SK-N-SH (cell line): ENCODE results near the gene ZC3H4. TPM values are rescaled to one million over a fixed set of nuclear protein-coding genes. Genes with fewer than 3 reads are reported as not detected.
A peak's percentile ranks its signal among the peaks of the same experiment; 100 is the strongest.

Source experiments
- CTCF ChIA-PET: fragments of 300-600, 350-600 bp; formaldehyde crosslinking; extraction: SDS; loops from one replicate; lab custom pipeline; 2021; lab: Yijun Ruan, JAX
- POLR2A ChIA-PET: fragments of 350-600 bp; sonication (Branson Sonifier 250); formaldehyde crosslinking; extraction: SDS; loops from one replicate; lab custom pipeline; 2020; ENCODE audit warnings: antibody characterized with exemption, inconsistent platforms; lab: Yijun Ruan, JAX
- DNase-seq: peaks from one replicate; pipeline ENCODE4 v3.0.0; 2012
- H2AFZ ChIP-seq: fragments of 200-600 bp; sonication (generic); 2 replicates; pipeline ENCODE4 v1.8.1; 2016; ENCODE audit warnings: antibody characterized with exemption, mild to moderate bottlenecking, low read depth
- H3F3A ChIP-seq: fragments of 200-600 bp; sonication (generic); replicated peaks from 2 replicates; pipeline ENCODE3; 2016; ENCODE audit warnings: antibody characterized with exemption, mild to moderate bottlenecking; ENCODE audit not compliant: insufficient read depth
- H3K27ac ChIP-seq, 2 experiments: fragments of 200-500 bp in 1 of 2; fragments of 200-600 bp in 1 of 2; sonication (Bioruptor generic) in 1 of 2; sonication (generic), shearing (Covaris generic) in 1 of 2; 2 replicates each; pipeline versions ENCODE4 v1.5.1 to v1.6.1; 2014 to 2016; ENCODE audit warnings: low read depth in 2 of 2, inconsistent platforms in 1 of 2, low read length in 1 of 2, mild to moderate bottlenecking in 1 of 2, mixed read lengths in 1 of 2
- H3K27me3 ChIP-seq: fragments of 200-600 bp; sonication (generic), shearing (Covaris generic); 2 replicates; pipeline ENCODE4 v1.6.1; 2016; ENCODE audit warnings: mixed run types; ENCODE audit not compliant: insufficient read depth
- H3K36me3 ChIP-seq, 2 experiments: fragments of 200-500 bp in 1 of 2; fragments of 200-600 bp in 1 of 2; sonication (Bioruptor generic) in 1 of 2; sonication (generic) in 1 of 2; replicated peaks in 1 of 2; 2 replicates each; pipeline versions ENCODE3 to v1.5.1; 2014 to 2016; ENCODE audit warnings: low read length in 1 of 2, mild to moderate bottlenecking in 1 of 2; ENCODE audit not compliant: insufficient read depth in 2 of 2, control insufficient read depth in 1 of 2
- H3K4me1 ChIP-seq, 2 experiments: fragments of 200-500 bp in 1 of 2; fragments of 200-600 bp in 1 of 2; sonication (Bioruptor generic) in 1 of 2; sonication (generic), shearing (Covaris generic) in 1 of 2; 2 replicates each; pipeline versions ENCODE4 v1.5.1 to v1.6.1; 2014 to 2016; ENCODE audit warnings: low read depth in 1 of 2, low read length in 1 of 2, mixed run types in 1 of 2; ENCODE audit not compliant: insufficient read depth in 2 of 2, control insufficient read depth in 1 of 2
- H3K4me2 ChIP-seq: fragments of 200-600 bp; sonication (generic), shearing (Covaris generic); 2 replicates; pipeline ENCODE4 v1.6.1; 2017; ENCODE audit warnings: mixed run types
- H3K4me3 ChIP-seq, 2 experiments: fragments of 200-500 bp in 1 of 2; fragments of 200-600 bp in 1 of 2; sonication (Bioruptor generic) in 1 of 2; sonication (generic), shearing (Covaris generic) in 1 of 2; 2 replicates each; pipeline versions ENCODE4 v1.5.1 to v1.8.1; 2014 to 2016; ENCODE audit warnings: low read depth in 2 of 2, inconsistent platforms in 1 of 2, low read length in 1 of 2, mild to moderate bottlenecking in 1 of 2, mixed read lengths in 1 of 2, moderate library complexity in 1 of 2
- H3K79me2 ChIP-seq: fragments of 200-600 bp; sonication (generic); 2 replicates; pipeline ENCODE4 v1.8.1; 2017; ENCODE audit warnings: mild to moderate bottlenecking; ENCODE audit not compliant: insufficient read depth
- H3K9ac ChIP-seq: fragments of 200-600 bp; sonication (generic); 2 replicates; pipeline ENCODE4 v1.6.1; 2017; ENCODE audit warnings: mixed run types
- H3K9me2 ChIP-seq: fragments of 200-600 bp; sonication (generic); 2 replicates; pipeline ENCODE4 v1.6.1; 2017; ENCODE audit warnings: mixed run types
- H3K9me3 ChIP-seq: fragments of 200-600 bp; sonication (generic); 2 replicates; pipeline ENCODE4 v1.6.1; 2017; ENCODE audit warnings: mixed run types, mild to moderate bottlenecking, moderate library complexity
- H4K20me1 ChIP-seq: fragments of 200-600 bp; sonication (generic); 2 replicates; pipeline ENCODE4 v1.6.1; 2017; ENCODE audit warnings: mild to moderate bottlenecking, mixed run types; ENCODE audit not compliant: insufficient read depth
- CHD2 ChIP-seq: fragments of 150-350 bp; IDR thresholded peaks from 2 replicates; pipeline ENCODE4 v1.6.1; 2018; ENCODE audit warnings: low read length; ENCODE audit not compliant: partially characterized antibody
- EP300 ChIP-seq, 2 experiments: IDR thresholded peaks; 2 replicates each; pipeline versions ENCODE4 v1.4.0 to v1.6.1; 2012; ENCODE audit warnings: borderline replicate concordance in 1 of 2, low read depth in 1 of 2, low read length in 1 of 2
- FOSL2 ChIP-seq: IDR thresholded peaks from 2 replicates; pipeline ENCODE4 v1.4.0; 2012; ENCODE audit warnings: low read depth, mild to moderate bottlenecking, moderate library complexity, borderline replicate concordance
- FOXJ3 ChIP-seq: sonication (generic); formaldehyde crosslinking; IDR thresholded peaks from 2 replicates; pipeline ENCODE4 v1.5.1; 2020; ENCODE audit warnings: mild to moderate bottlenecking, missing genetic modification reagents
- FOXM1 ChIP-seq: IDR thresholded peaks from 2 replicates; pipeline ENCODE4 v1.4.0; 2012; ENCODE audit warnings: low read depth, mild to moderate bottlenecking
- MAX ChIP-seq: IDR thresholded peaks from 2 replicates; pipeline ENCODE4 v1.4.0; 2012; ENCODE audit warnings: low read depth
- MEF2A ChIP-seq: IDR thresholded peaks from 2 replicates; pipeline ENCODE4 v1.4.0; 2012; ENCODE audit warnings: low read depth, borderline replicate concordance
- NFIC ChIP-seq: IDR thresholded peaks from 2 replicates; pipeline ENCODE4 v1.4.0; 2012; ENCODE audit warnings: borderline replicate concordance
- PBX3 ChIP-seq: IDR thresholded peaks from 2 replicates; pipeline ENCODE4; 2012
- POLR2AphosphoS5 ChIP-seq: IDR thresholded peaks from 2 replicates; pipeline ENCODE4 v1.6.1; 2012; ENCODE audit warnings: low read depth, low read length
- REST ChIP-seq: IDR thresholded peaks from 2 replicates; pipeline ENCODE4 v1.6.1; 2012; ENCODE audit warnings: mild to moderate bottlenecking, low read depth, low read length, moderate library complexity
- SIN3A ChIP-seq: IDR thresholded peaks from 2 replicates; pipeline ENCODE4 v1.6.1; 2012; ENCODE audit warnings: low read depth, mild to moderate bottlenecking, low read length, moderate library complexity, borderline replicate concordance
- SMC3 ChIP-seq: IDR thresholded peaks from 2 replicates; pipeline ENCODE4 v1.6.1; 2012; ENCODE audit warnings: low read depth, low read length, improper control_type of control experiment
- TAF1 ChIP-seq: IDR thresholded peaks from 2 replicates; pipeline ENCODE4 v1.6.1; 2012; ENCODE audit warnings: low read depth, mild to moderate bottlenecking, low read length, moderate library complexity, borderline replicate concordance
- TEAD4 ChIP-seq: IDR thresholded peaks from 2 replicates; pipeline ENCODE4 v1.4.0; 2012; ENCODE audit warnings: mild to moderate bottlenecking, borderline replicate concordance; ENCODE audit not compliant: insufficient read depth
- USF2 ChIP-seq: fragments of 150-350 bp; IDR thresholded peaks from 2 replicates; pipeline ENCODE4 v1.6.1; 2017; ENCODE audit warnings: antibody characterized with exemption, low read length, low read depth, borderline replicate concordance
- YY1 ChIP-seq: IDR thresholded peaks from 2 replicates; pipeline ENCODE4 v1.4.0; 2012; ENCODE audit warnings: low read depth, mild to moderate bottlenecking
- WGBS: methylation state at CpG from one replicate; pipeline ENCODE4 v1.1.6; 2017; ENCODE audit warnings: low lambda C conversion rate; 5-methylcytosine and 5-hydroxymethylcytosine counted together
- polyA plus RNA-seq, 3 experiments: library from polyadenylated mRNA; depleted of rRNA; stranded (reverse); fragments of >200 nt; gene quantifications; 2 replicates each; pipeline ENCODE4 v1.2.3, GENCODE V29; 2012
- TF ChIP-seq, protein P1 (sequence below): fragments of 150-350 bp; IDR thresholded peaks from 2 replicates; pipeline ENCODE4 v1.6.1; 2016; ENCODE audit warnings: mild to moderate bottlenecking, low read depth, low read length
- TF ChIP-seq, protein P2 (sequence below): fragments of 200-600 bp; sonication (generic); IDR thresholded peaks from 2 replicates; pipeline ENCODE4 v1.6.1; 2017; ENCODE audit warnings: antibody characterized with exemption, mild to moderate bottlenecking, moderate library complexity

The ZC3H4 gene
- polyA plus RNA-seq, 1 of the 3 experiments (the other 2 are of a cell fraction) = 7.6 TPM

GRCh38 chr19:47129579-47129978 is 16.0 kb upstream of the ZC3H4 start:
- DNase-seq = no peak
- Histone ChIP-seq H3K27me3 (no peaks in the 10 kb centered on the region), H3F3A (peaks cover 11% of the 10 kb centered on the region), H3K9ac (no peak overlapping the region), H3K9me2 (no peaks in the 10 kb centered on the region), H3K27ac (no peak overlapping the region), H3K4me1 (peaks cover 2 to 13% of the 10 kb centered on the region in 2 experiments; a peak in 2 of 4 replicates), H4K20me1 (peaks cover 30% of the 10 kb centered on the region), H3K79me2 (peaks cover 39% of the 10 kb centered on the region), H3K36me3 (peaks cover 0 to 11% of the 10 kb centered on the region in 2 experiments), H3K4me2 (no peak overlapping the region), H3K4me3 (no peak overlapping the region), H3K9me3 (no peaks in the 10 kb centered on the region), H2AFZ (peak overlapping the region; percentile 85; the same call in 1 of the 2 replicates)
- WGBS = 97% methylated on average over 4 of the region's 4 CpGs
- POLR2A ChIA-PET = no interaction called here
- TF ChIP-seq FOXJ3 (CRISPR knock-in tag) (no peak), YY1 (no peak), NFIC (no peak), FOXM1 (no peak), SMC3 (no peak), REST (no peak), CHD2 (no peak), TAF1 (no peak), POLR2AphosphoS5 (no peak)
- TF ChIP-seq, protein P1, sequence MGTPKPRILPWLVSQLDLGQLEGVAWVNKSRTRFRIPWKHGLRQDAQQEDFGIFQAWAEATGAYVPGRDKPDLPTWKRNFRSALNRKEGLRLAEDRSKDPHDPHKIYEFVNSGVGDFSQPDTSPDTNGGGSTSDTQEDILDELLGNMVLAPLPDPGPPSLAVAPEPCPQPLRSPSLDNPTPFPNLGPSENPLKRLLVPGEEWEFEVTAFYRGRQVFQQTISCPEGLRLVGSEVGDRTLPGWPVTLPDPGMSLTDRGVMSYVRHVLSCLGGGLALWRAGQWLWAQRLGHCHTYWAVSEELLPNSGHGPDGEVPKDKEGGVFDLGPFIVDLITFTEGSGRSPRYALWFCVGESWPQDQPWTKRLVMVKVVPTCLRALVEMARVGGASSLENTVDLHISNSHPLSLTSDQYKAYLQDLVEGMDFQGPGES = no peak
- CTCF ChIA-PET = interaction anchor here (0.7 to 1.0 kb wide), 2 partner anchors 11 to 51 kb away, joined by 3 to 5 read pairs; no protein-coding TSS in a partner anchor

DNA sequence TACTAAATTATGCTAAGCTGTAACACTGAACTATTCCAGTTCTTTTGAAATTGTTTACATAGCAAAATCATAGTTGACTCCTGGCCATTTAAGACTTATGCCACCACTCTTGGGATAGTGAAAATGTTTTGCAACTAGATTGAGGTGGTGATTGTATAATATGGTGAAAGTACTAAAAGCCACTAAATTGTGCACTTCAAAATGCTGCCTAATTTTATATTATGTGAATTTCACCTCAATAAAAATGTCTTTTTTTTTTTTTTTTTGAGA is 12.0 kb upstream of the ZC3H4 start:
- peaks cover 23% of the 10 kb centered on the region for H3F3A ChIP-seq
- H3K36me3 ChIP-seq = no peaks in the 10 kb centered on the region
- H3K4me1 ChIP-seq = peaks cover 0 to 12% of the 10 kb centered on the region in 2 experiments; a peak in 2 of 4 replicates
- ChIA-PET POLR2A (no interaction called here), CTCF (interaction anchor here (0.6 to 3.9 kb wide), 26 partner anchors 9 to 122 kb away, joined by 3 to 36 read pairs (median 4); partner anchors contain the start of gene ZC3H4)
- no peaks in the 10 kb centered on the region for H3K9me2 ChIP-seq
- no peak overlapping the region for H3K4me2 ChIP-seq
- no peak overlapping the region for H3K4me3 ChIP-seq
- no peaks in the 10 kb centered on the region for H4K20me1 ChIP-seq
- no peak overlapping the region for H3K27ac ChIP-seq
- DNase-seq = no peak
- no peaks in the 10 kb centered on the region for H3K27me3 ChIP-seq
- no peak overlapping the region for H2AFZ ChIP-seq
- H3K9me3 ChIP-seq = no peaks in the 10 kb centered on the region
- H3K9ac ChIP-seq = no peak overlapping the region
- no peaks in the 10 kb centered on the region for H3K79me2 ChIP-seq
- TF ChIP-seq TEAD4 = no peak
- TF ChIP-seq, protein P2, sequence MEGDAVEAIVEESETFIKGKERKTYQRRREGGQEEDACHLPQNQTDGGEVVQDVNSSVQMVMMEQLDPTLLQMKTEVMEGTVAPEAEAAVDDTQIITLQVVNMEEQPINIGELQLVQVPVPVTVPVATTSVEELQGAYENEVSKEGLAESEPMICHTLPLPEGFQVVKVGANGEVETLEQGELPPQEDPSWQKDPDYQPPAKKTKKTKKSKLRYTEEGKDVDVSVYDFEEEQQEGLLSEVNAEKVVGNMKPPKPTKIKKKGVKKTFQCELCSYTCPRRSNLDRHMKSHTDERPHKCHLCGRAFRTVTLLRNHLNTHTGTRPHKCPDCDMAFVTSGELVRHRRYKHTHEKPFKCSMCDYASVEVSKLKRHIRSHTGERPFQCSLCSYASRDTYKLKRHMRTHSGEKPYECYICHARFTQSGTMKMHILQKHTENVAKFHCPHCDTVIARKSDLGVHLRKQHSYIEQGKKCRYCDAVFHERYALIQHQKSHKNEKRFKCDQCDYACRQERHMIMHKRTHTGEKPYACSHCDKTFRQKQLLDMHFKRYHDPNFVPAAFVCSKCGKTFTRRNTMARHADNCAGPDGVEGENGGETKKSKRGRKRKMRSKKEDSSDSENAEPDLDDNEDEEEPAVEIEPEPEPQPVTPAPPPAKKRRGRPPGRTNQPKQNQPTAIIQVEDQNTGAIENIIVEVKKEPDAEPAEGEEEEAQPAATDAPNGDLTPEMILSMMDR = no peak
- TF ChIP-seq FOXJ3 (CRISPR knock-in tag) = no peak
- no peak for TF ChIP-seq EP300 (IDR thresholded peaks at IDR 0.05; ENCODE audit: borderline replicate concordance in 1 of 2, low read depth in 1 of 2, low read length in 1 of 2)
- TF ChIP-seq USF2 = no peak
- no peak for TF ChIP-seq SIN3A
- no peak for TF ChIP-seq POLR2AphosphoS5
- no peak for TF ChIP-seq MAX
- no peak for TF ChIP-seq PBX3
- TF ChIP-seq NFIC = no peak
- no peak for TF ChIP-seq MEF2A
- no peak for TF ChIP-seq FOSL2
